Measurements from ENCODE around the gene KIF18A.

DNA sequence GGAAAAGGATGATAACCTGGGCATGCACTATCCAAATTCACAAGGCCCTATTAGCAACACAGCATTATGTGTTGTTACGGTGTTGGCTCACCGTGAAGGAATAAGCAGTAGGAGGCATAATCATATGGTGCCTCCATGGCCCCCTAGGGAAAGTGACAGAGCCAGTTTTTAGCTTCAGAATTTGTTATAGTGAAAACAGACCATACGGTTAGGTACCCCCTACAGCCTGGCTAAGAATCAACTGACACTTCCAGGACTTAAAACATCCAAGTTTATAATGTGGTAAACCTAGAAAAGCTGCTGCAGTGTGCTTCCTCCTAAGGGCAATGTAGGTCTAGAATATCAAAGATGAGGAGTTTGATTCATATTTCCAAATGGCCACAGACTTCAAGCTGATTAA lies 30.4 kb downstream of the KIF18A start:
- TF ChIP-seq, protein P1, sequence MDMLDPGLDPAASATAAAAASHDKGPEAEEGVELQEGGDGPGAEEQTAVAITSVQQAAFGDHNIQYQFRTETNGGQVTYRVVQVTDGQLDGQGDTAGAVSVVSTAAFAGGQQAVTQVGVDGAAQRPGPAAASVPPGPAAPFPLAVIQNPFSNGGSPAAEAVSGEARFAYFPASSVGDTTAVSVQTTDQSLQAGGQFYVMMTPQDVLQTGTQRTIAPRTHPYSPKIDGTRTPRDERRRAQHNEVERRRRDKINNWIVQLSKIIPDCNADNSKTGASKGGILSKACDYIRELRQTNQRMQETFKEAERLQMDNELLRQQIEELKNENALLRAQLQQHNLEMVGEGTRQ (CRISPR knock-in tag; IDR thresholded peaks at IDR 0.05) = no peak
- TF ChIP-seq, protein P2, sequence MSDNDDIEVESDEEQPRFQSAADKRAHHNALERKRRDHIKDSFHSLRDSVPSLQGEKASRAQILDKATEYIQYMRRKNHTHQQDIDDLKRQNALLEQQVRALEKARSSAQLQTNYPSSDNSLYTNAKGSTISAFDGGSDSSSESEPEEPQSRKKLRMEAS (CRISPR knock-in tag; IDR thresholded peaks at IDR 0.05) = no peak
- TF ChIP-seq, protein P3, sequence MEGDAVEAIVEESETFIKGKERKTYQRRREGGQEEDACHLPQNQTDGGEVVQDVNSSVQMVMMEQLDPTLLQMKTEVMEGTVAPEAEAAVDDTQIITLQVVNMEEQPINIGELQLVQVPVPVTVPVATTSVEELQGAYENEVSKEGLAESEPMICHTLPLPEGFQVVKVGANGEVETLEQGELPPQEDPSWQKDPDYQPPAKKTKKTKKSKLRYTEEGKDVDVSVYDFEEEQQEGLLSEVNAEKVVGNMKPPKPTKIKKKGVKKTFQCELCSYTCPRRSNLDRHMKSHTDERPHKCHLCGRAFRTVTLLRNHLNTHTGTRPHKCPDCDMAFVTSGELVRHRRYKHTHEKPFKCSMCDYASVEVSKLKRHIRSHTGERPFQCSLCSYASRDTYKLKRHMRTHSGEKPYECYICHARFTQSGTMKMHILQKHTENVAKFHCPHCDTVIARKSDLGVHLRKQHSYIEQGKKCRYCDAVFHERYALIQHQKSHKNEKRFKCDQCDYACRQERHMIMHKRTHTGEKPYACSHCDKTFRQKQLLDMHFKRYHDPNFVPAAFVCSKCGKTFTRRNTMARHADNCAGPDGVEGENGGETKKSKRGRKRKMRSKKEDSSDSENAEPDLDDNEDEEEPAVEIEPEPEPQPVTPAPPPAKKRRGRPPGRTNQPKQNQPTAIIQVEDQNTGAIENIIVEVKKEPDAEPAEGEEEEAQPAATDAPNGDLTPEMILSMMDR (IDR thresholded peaks at IDR 0.05) = no peak
- TF ChIP-seq JUN (CRISPR knock-in tag; IDR thresholded peaks at IDR 0.05) (no peak), NR3C1 (CRISPR knock-in tag; conservative IDR thresholded peaks at IDR 0.05; ENCODE audit: low read depth) (no peak), NR1H2 (CRISPR knock-in tag; IDR thresholded peaks at IDR 0.05) (no peak), CBFB (CRISPR knock-in tag; IDR thresholded peaks at IDR 0.05; ENCODE audit: low read depth) (no peak), NFYB (CRISPR knock-in tag; conservative IDR thresholded peaks at IDR 0.05; ENCODE audit: low read depth) (no peak)
